HEK293 (cell line): ENCODE measurements around the gene WASF3.

Experiments used
- CTCF ChIA-PET: fragments of 350-600 bp; formaldehyde crosslinking; extraction: SDS; loops from one replicate; lab custom pipeline; 2021; ENCODE audit warnings: antibody characterized with exemption; lab: Yijun Ruan, JAX
- POLR2A ChIA-PET: fragments of 300-600 bp; formaldehyde crosslinking; extraction: SDS; loops from one replicate; lab custom pipeline; 2020; ENCODE audit warnings: antibody characterized with exemption, inconsistent platforms; lab: Yijun Ruan, JAX
- H3K27ac ChIP-seq: fragments of 200-500 bp; sonication (Bioruptor generic); 2 replicates; pipeline ENCODE4 v1.5.1; 2014; ENCODE audit warnings: low read depth, low read length, control low read depth, inconsistent platforms; ENCODE audit errors: extremely low read depth
- H3K36me3 ChIP-seq, 2 experiments: fragments of 200-500 bp in 1 of 2; sonication (Bioruptor generic) in 1 of 2; 1 replicate in 1 of 2; 2 replicates in 1 of 2; pipeline ENCODE4 v1.5.1; 2014 to 2017; ENCODE audit warnings: inconsistent platforms in 2 of 2, low read length in 2 of 2; ENCODE audit not compliant: control insufficient read depth in 2 of 2, insufficient read depth in 1 of 2
- H3K4me1 ChIP-seq: fragments of 200-500 bp; sonication (Bioruptor generic); 2 replicates; pipeline ENCODE4 v1.5.1; 2014; ENCODE audit warnings: mild to moderate bottlenecking, low read length, inconsistent platforms; ENCODE audit not compliant: control insufficient read depth, insufficient read depth
- H3K4me3 ChIP-seq: 2 replicates; pipeline ENCODE4 v1.5.1; 2011; ENCODE audit warnings: low read depth, mild to moderate bottlenecking, control low read depth, low read length, moderate library complexity
- H3K9me3 ChIP-seq: fragments of 200-500 bp; sonication (Bioruptor generic); 2 replicates; pipeline ENCODE4 v1.5.1; 2014; ENCODE audit warnings: low read depth, low read length, inconsistent platforms; ENCODE audit not compliant: control insufficient read depth, insufficient read depth
- BCL11A ChIP-seq: fragments of 450-650 bp; formaldehyde crosslinking; IDR thresholded peaks from 2 replicates; pipeline ENCODE4 v1.5.1; 2016; ENCODE audit warnings: low read depth, missing biosample characterization, missing genetic modification characterization
- GLI4 ChIP-seq: fragments of 450-650 bp; formaldehyde crosslinking; IDR thresholded peaks from 2 replicates; pipeline ENCODE4 v1.5.1; 2016; ENCODE audit warnings: missing biosample characterization, missing genetic modification characterization
- KLF10 ChIP-seq: fragments of 450-650 bp; IDR thresholded peaks from 2 replicates; pipeline ENCODE4 v1.5.1; 2018; ENCODE audit warnings: missing biosample characterization, mild to moderate bottlenecking, missing genetic modification characterization
- MEIS1 ChIP-seq: sonication (generic); formaldehyde crosslinking; IDR thresholded peaks from 2 replicates; pipeline ENCODE4 v1.8.1; 2022; ENCODE audit warnings: missing genetic modification reagents, mild to moderate bottlenecking, borderline replicate concordance
- SALL2 ChIP-seq: fragments of 450-650 bp; formaldehyde crosslinking; IDR thresholded peaks from 2 replicates; pipeline ENCODE4 v1.5.0; 2017; ENCODE audit warnings: missing biosample characterization, mild to moderate bottlenecking, missing genetic modification characterization, borderline replicate concordance
- YY1 ChIP-seq: fragments of 450-650 bp; formaldehyde crosslinking; IDR thresholded peaks from 2 replicates; pipeline ENCODE4 v1.5.1; 2018; ENCODE audit warnings: missing biosample characterization, missing genetic modification characterization
- ZEB2 ChIP-seq: fragments of 450-650 bp; formaldehyde crosslinking; IDR thresholded peaks from 2 replicates; pipeline ENCODE4 v1.5.1; 2016; ENCODE audit warnings: missing biosample characterization, missing genetic modification characterization
- ZNF169 ChIP-seq: fragments of 450-650 bp; formaldehyde crosslinking; IDR thresholded peaks from 2 replicates; pipeline ENCODE4 v1.5.1; 2016; ENCODE audit warnings: missing biosample characterization, missing genetic modification characterization
- ZNF175 ChIP-seq: fragments of 450-650 bp; formaldehyde crosslinking; IDR thresholded peaks from 2 replicates; pipeline ENCODE4 v1.5.1; 2016; ENCODE audit warnings: missing biosample characterization, missing genetic modification characterization
- ZNF416 ChIP-seq: fragments of 450-650 bp; formaldehyde crosslinking; IDR thresholded peaks from 2 replicates; pipeline ENCODE4 v1.5.1; 2016; ENCODE audit warnings: missing biosample characterization, missing genetic modification characterization
- ZNF585B ChIP-seq: fragments of 450-650 bp; formaldehyde crosslinking; IDR thresholded peaks from 2 replicates; pipeline ENCODE4 v1.5.1; 2016; ENCODE audit warnings: missing biosample characterization, missing genetic modification characterization
- ZNF626 ChIP-seq: fragments of 450-650 bp; sonication (Bioruptor Pico); formaldehyde crosslinking; IDR thresholded peaks from 2 replicates; pipeline ENCODE4 v1.5.1; 2018; ENCODE audit warnings: missing biosample characterization, missing genetic modification characterization, inconsistent platforms
- ZNF660 ChIP-seq: fragments of 450-650 bp; IDR thresholded peaks from 2 replicates; pipeline ENCODE4 v1.5.1; 2018; ENCODE audit warnings: missing biosample characterization, mild to moderate bottlenecking, missing genetic modification characterization
- ZNF677 ChIP-seq: fragments of 450-650 bp; IDR thresholded peaks from 2 replicates; pipeline ENCODE4 v1.5.0; 2018; ENCODE audit warnings: missing biosample characterization, mild to moderate bottlenecking, missing genetic modification characterization, moderate library complexity
- ZNF768 ChIP-seq: fragments of 450-650 bp; formaldehyde crosslinking; IDR thresholded peaks from 2 replicates; pipeline ENCODE4 v1.5.1; 2018; ENCODE audit warnings: missing biosample characterization, mild to moderate bottlenecking, missing genetic modification characterization
- ZNF785 ChIP-seq: fragments of 450-650 bp; formaldehyde crosslinking; IDR thresholded peaks from 2 replicates; pipeline ENCODE4 v1.5.1; 2016; ENCODE audit warnings: missing biosample characterization, missing genetic modification characterization
- ZNF837 ChIP-seq: fragments of 450-650 bp; formaldehyde crosslinking; IDR thresholded peaks from 2 replicates; pipeline ENCODE4 v1.5.1; 2016; ENCODE audit warnings: missing biosample characterization, missing genetic modification characterization
- ZSCAN23 ChIP-seq: fragments of 450-650 bp; formaldehyde crosslinking; IDR thresholded peaks from 2 replicates; pipeline ENCODE4 v1.5.1; 2016; ENCODE audit warnings: missing biosample characterization, missing genetic modification characterization
- TF ChIP-seq, protein P1 (sequence below): fragments of 450-650 bp; formaldehyde crosslinking; IDR thresholded peaks from 2 replicates; pipeline ENCODE4 v1.5.1; 2016; ENCODE audit warnings: missing biosample characterization, missing genetic modification characterization
- TF ChIP-seq, protein P2 (sequence below): fragments of 450-650 bp; formaldehyde crosslinking; IDR thresholded peaks from 2 replicates; pipeline ENCODE4 v1.5.1; 2016; ENCODE audit warnings: missing biosample characterization, missing genetic modification characterization
- TF ChIP-seq, protein P3 (sequence below): fragments of 450-650 bp; formaldehyde crosslinking; IDR thresholded peaks from 2 replicates; pipeline ENCODE4 v1.5.1; 2016; ENCODE audit warnings: missing biosample characterization, missing genetic modification characterization, low read depth

The WASF3 gene

DNA sequence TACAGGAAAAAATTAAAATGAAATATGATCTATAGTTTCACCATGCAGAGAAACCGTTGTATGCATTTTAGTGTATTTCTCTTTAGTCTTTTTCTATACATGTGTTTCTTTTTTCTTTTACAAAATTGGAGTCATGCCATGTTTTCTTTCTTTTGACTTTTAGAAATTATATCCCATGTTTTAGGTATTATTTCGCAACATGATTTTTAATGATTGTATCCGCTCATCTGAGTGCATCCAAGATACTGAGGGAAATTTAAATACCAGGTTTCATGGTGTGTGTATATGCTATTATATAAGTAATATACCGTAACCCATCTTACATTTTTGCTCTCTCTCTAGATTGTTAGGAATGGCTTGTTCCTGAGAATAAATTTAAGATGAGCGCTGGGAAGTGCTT lies 120.8 kb downstream of the WASF3 start (continued):
- TF ChIP-seq ZNF677 (tag by site-specific recombination): no peak

GRCh38 chr13:26678796-26679195 lies 121.3 kb downstream of the WASF3 start:
- H3K36me3 ChIP-seq: peaks cover 0 to 42% of the 10 kb centered on the region in 2 experiments; a peak in 2 of 3 replicates
- no peak overlapping the region for H3K27ac ChIP-seq
- TF ChIP-seq ZNF768 (no peak), SALL2 (no peak), ZNF416 (tag by site-specific recombination) (no peak), ZNF785 (tag by site-specific recombination) (no peak), ZNF660 (tag by site-specific recombination) (no peak), ZNF175 (tag by site-specific recombination) (no peak), ZNF169 (tag by site-specific recombination) (no peak), GLI4 (no peak), ZSCAN23 (tag by site-specific recombination) (no peak)
- ChIA-PET POLR2A (no interaction called here), CTCF (interaction anchor here (0.9 kb wide), 1 partner anchor 20 kb away, joined by 3 read pairs; no protein-coding TSS in a partner anchor)
- no peaks in the 10 kb centered on the region for H3K9me3 ChIP-seq
- no peak overlapping the region for H3K4me3 ChIP-seq
- 0 out of 2 replicates have a peak, but pooled peaks cover 2% of the 10 kb centered on the region for H3K4me1 ChIP-seq

DNA sequence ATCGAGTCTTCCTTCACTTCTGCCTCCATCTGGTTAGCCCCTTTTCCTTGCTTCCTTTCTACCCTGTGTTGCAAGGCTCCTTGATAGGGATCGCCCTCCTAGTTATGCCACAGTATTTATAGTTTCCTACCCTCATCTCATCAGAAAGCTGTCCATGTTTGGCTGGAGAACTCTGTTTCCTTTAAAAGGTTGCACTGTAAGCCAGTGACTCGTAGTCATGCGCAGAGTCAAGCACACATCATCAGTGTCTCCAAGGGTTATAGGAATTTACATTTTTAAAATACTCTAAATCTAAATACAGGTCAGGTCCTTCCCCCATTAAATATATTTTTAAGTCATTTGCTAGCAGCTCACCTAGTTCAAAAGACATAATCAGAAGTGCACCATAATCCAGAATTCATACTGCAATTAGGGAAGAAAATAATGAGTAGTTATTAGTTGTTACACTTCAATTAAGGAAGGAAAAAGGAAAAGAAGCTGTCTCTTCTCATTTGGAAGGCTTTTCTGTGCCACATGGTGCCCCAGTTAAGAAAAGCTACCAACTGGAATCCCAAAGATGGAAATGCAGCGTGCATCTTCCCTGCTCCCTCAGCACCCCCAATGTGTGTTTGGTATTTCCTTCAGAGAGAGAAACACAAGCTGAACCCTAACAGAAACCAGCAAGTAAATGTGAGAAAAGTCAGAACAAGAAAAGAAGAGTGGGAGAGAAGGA lies 122.1 kb downstream of the WASF3 start:
- POLR2A ChIA-PET: no interaction called here
- TF ChIP-seq YY1 (no peak), ZEB2 (tag by site-specific recombination) (no peak), ZNF626 (no peak)
- TF ChIP-seq, all 188 proteins: peak for 0
- no peaks in the 10 kb centered on the region for H3K9me3 ChIP-seq
- no peak overlapping the region for H3K27ac ChIP-seq
- 0 out of 2 replicates have a peak, but pooled peaks cover 2% of the 10 kb centered on the region for H3K4me1 ChIP-seq
- H3K36me3 ChIP-seq: peaks cover 0 to 48% of the 10 kb centered on the region in 2 experiments; a peak in 2 of 3 replicates
- CTCF ChIA-PET: interaction anchor here (0.5 to 1.5 kb wide), 3 partner anchors 19 to 50 kb away, joined by 3 to 4 read pairs (median 4); no protein-coding TSS in a partner anchor
- no peak overlapping the region for H3K4me3 ChIP-seq

GRCh38 chr13:26680123-26680450 lies 122.6 kb downstream of the WASF3 start:
- Histone ChIP-seq H3K36me3 (peaks cover 0 to 50% of the 10 kb centered on the region in 2 experiments; a peak in 2 of 3 replicates), H3K27ac (no peak overlapping the region), H3K4me1 (0 out of 2 replicates have a peak, but pooled peaks cover 2% of the 10 kb centered on the region), H3K9me3 (no peaks in the 10 kb centered on the region), H3K4me3 (no peak overlapping the region)
- ChIA-PET CTCF (interaction anchor here (1.0 to 1.5 kb wide), 2 partner anchors 19 to 21 kb away, joined by 3 to 4 read pairs; no protein-coding TSS in a partner anchor), POLR2A (no interaction called here)
- TF ChIP-seq MEIS1 (CRISPR knock-in tag): no peak
- no peak for TF ChIP-seq ZNF585B
- no peak for TF ChIP-seq BCL11A (tag by site-specific recombination)
- TF ChIP-seq KLF10 (tag by site-specific recombination): no peak
- TF ChIP-seq, protein P1, sequence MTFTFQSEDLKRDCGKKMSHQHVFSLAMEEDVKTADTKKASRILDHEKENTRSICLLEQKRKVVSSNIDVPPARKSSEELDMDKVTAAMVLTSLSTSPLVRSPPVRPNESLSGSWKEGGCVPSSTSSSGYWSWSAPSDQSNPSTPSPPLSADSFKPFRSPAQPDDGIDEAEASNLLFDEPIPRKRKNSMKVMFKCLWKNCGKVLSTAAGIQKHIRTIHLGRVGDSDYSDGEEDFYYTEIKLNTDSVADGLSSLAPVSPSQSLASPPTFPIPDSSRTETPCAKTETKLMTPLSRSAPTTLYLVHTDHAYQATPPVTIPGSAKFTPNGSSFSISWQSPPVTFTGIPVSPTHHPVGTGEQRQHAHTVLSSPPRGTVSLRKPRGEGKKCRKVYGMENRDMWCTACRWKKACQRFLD (tag by site-specific recombination): no peak
- no peak for TF ChIP-seq GLI4
- TF ChIP-seq, protein P2, sequence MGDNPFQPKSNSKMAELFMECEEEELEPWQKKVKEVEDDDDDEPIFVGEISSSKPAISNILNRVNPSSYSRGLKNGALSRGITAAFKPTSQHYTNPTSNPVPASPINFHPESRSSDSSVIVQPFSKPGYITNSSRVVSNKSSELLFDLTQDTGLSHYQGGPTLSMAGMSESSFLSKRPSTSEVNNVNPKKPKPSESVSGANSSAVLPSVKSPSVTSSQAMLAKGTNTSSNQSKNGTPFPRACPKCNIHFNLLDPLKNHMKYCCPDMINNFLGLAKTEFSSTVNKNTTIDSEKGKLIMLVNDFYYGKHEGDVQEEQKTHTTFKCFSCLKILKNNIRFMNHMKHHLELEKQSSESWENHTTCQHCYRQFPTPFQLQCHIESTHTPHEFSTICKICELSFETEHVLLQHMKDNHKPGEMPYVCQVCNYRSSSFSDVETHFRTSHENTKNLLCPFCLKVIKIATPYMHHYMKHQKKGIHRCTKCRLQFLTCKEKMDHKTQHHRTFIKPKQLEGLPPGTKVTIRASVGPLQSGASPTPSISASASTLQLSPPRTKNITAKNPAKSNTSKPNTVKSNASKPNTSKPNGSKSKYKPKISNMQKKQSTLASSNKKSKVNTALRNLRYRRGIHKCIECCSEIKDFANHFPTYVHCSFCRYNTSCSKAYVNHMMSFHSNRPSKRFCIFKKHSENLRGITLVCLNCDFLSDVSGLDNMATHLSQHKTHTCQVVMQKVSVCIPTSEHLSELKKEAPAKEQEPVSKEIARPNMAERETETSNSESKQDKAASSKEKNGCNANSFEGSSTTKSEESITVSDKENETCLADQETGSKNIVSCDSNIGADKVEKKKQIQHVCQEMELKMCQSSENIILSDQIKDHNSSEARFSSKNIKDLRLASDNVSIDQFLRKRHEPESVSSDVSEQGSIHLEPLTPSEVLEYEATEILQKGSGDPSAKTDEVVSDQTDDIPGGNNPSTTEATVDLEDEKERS (tag by site-specific recombination): no peak
- TF ChIP-seq, protein P3, sequence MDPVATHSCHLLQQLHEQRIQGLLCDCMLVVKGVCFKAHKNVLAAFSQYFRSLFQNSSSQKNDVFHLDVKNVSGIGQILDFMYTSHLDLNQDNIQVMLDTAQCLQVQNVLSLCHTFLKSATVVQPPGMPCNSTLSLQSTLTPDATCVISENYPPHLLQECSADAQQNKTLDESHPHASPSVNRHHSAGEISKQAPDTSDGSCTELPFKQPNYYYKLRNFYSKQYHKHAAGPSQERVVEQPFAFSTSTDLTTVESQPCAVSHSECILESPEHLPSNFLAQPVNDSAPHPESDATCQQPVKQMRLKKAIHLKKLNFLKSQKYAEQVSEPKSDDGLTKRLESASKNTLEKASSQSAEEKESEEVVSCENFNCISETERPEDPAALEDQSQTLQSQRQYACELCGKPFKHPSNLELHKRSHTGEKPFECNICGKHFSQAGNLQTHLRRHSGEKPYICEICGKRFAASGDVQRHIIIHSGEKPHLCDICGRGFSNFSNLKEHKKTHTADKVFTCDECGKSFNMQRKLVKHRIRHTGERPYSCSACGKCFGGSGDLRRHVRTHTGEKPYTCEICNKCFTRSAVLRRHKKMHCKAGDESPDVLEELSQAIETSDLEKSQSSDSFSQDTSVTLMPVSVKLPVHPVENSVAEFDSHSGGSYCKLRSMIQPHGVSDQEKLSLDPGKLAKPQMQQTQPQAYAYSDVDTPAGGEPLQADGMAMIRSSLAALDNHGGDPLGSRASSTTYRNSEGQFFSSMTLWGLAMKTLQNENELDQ (tag by site-specific recombination): no peak
- TF ChIP-seq ZNF837 (tag by site-specific recombination): no peak
